ENCODE results near the gene MRPL1.
"Not testable (repeated sequence)": the region's sequence is repeated elsewhere in the genome, so short reads cannot be mapped to it uniquely, and the experiment has no call there.

MRPL1 gene

GRCh38 chr4:77849278-77849965 lies 13.2 kb upstream of the MRPL1 start:
- no peak for DNase-seq (ENCODE audit: low read depth)

- DNase-seq (ENCODE audit: low read depth), result no peak
Observed at GRCh38 chr4:77852892-77853495, 9.6 kb upstream of the MRPL1 start.

- no peak for DNase-seq (ENCODE audit: low read depth)
Observed at GRCh38 chr4:77854431-77855111, 8.1 kb upstream of the MRPL1 start.

GRCh38 chr4:77856152-77856551 lies 6.5 kb upstream of the MRPL1 start:
- DNase-seq (ENCODE audit: low read depth), result no peak

- no peak for DNase-seq (ENCODE audit: low read depth)
Observed at GRCh38 chr4:77859256-77859655, 3.4 kb upstream of the MRPL1 start.

- DNase-seq (ENCODE audit: low read depth), result no peak
Observed at GRCh38 chr4:77861495-77861894, 1.1 kb upstream of the MRPL1 start.

- DNase-seq (ENCODE audit: low read depth), result not testable (repeated sequence)
Observed at GRCh38 chr4:77863341-77863740, 711 bp downstream of the MRPL1 start.

GRCh38 chr4:77865259-77865658 lies 2.6 kb downstream of the MRPL1 start:
- no peak for DNase-seq (ENCODE audit: low read depth)

GRCh38 chr4:77872723-77873445 lies 10.3 kb downstream of the MRPL1 start:
- DNase-seq (ENCODE audit: low read depth), result no peak

- no peak for DNase-seq (ENCODE audit: low read depth)
Observed at GRCh38 chr4:77877167-77877566, 14.5 kb downstream of the MRPL1 start.

GRCh38 chr4:77877771-77878565 lies 15.3 kb downstream of the MRPL1 start:
- DNase-seq (ENCODE audit: low read depth), result no peak

- DNase-seq (ENCODE audit: low read depth), result no peak
Observed at GRCh38 chr4:77880784-77881183, 18.2 kb downstream of the MRPL1 start.

- peak; percentile 5 for DNase-seq (ENCODE audit: low read depth)
Observed at GRCh38 chr4:77881460-77882295, 19.0 kb downstream of the MRPL1 start.

- DNase-seq (ENCODE audit: low read depth), result no peak
Observed at GRCh38 chr4:77893451-77893850, 30.8 kb downstream of the MRPL1 start.

- DNase-seq (ENCODE audit: low read depth), result no peak
Observed at GRCh38 chr4:77899607-77900006, 37.0 kb downstream of the MRPL1 start.

- DNase-seq (ENCODE audit: low read depth), result no peak
Observed at GRCh38 chr4:77903186-77903585, 40.6 kb downstream of the MRPL1 start.

GRCh38 chr4:77905651-77906263 lies 43.1 kb downstream of the MRPL1 start:
- no peak for DNase-seq (ENCODE audit: low read depth)

GRCh38 chr4:77910676-77911075 lies 48.0 kb downstream of the MRPL1 start:
- DNase-seq (ENCODE audit: low read depth), result no peak

GRCh38 chr4:77911091-77911490 lies 48.5 kb downstream of the MRPL1 start:
- DNase-seq (ENCODE audit: low read depth), result no peak

- no peak for DNase-seq (ENCODE audit: low read depth)
Observed at GRCh38 chr4:77911842-77912450, 49.3 kb downstream of the MRPL1 start.

All from fibroblast of the conjunctiva (primary cell).